T-helper 2 cell treated with Interferon-gamma antibody and Interleukin-4, amounts not matched to agents 5 μg/mL and 100 μg/mL, for 36 hours (primary cell): ENCODE data around the gene SLC6A7.

ENCODE experiments used
- DNase-seq: peaks from one replicate; pipeline ENCODE4 v3.0.0; 2021; ENCODE audit warnings: low spot score
- H3K27ac Mint-ChIP-seq: one replicate; pipeline ENCODE4 v1.8.0; 2021; ENCODE audit warnings: mild to moderate bottlenecking, mixed read lengths
- H3K27me3 Mint-ChIP-seq: one replicate; pipeline ENCODE4 v1.8.0; 2021; ENCODE audit warnings: low read depth, mixed read lengths
- H3K36me3 Mint-ChIP-seq: one replicate; pipeline ENCODE4 v1.8.0; 2021; ENCODE audit warnings: low read depth, mixed read lengths
- H3K4me1 Mint-ChIP-seq: one replicate; pipeline ENCODE4 v1.8.0; 2021; ENCODE audit warnings: low read depth, mixed read lengths
- H3K4me3 Mint-ChIP-seq: one replicate; pipeline ENCODE4 v1.8.0; 2022; ENCODE audit warnings: mild to moderate bottlenecking, moderate library complexity, mixed read lengths
- H3K9me3 Mint-ChIP-seq: one replicate; pipeline ENCODE4 v1.8.0; 2021; ENCODE audit warnings: mixed read lengths

SLC6A7 gene

GRCh38 chr5:150161242-150162141 lies 28.4 kb upstream of the SLC6A7 start:
- H3K27me3 Mint-ChIP-seq = peaks cover 32% of the 10 kb centered on the region

GRCh38 chr5:150162142-150162513 lies 27.7 kb upstream of the SLC6A7 start:
- Mint-ChIP-seq H3K4me3 (no peak overlapping the region), H3K27ac (no peak overlapping the region), H3K36me3 (no peaks in the 10 kb centered on the region), H3K27me3 (peaks cover 27% of the 10 kb centered on the region), H3K9me3 (no peaks in the 10 kb centered on the region), H3K4me1 (peaks cover 2% of the 10 kb centered on the region)
- DNase-seq = no peak

More at GRCh38 chr5:150161242-150162141, 28.4 kb upstream of the SLC6A7 start:
- Mint-ChIP-seq H3K36me3 (no peaks in the 10 kb centered on the region), H3K9me3 (no peaks in the 10 kb centered on the region), H3K4me1 (peaks cover 2% of the 10 kb centered on the region), H3K27ac (no peak overlapping the region), H3K4me3 (no peak overlapping the region)
- DNase-seq = peak; percentile 45

- Mint-ChIP-seq H3K27me3 (peaks cover 30% of the 10 kb centered on the region), H3K27ac (no peak overlapping the region), H3K4me1 (peaks cover 2% of the 10 kb centered on the region), H3K4me3 (no peak overlapping the region), H3K36me3 (no peaks in the 10 kb centered on the region), H3K9me3 (no peaks in the 10 kb centered on the region)
- DNase-seq = no peak
Measured at GRCh38 chr5:150163035-150163434, 26.8 kb upstream of the SLC6A7 start.

- H3K4me1 Mint-ChIP-seq = peaks cover 2% of the 10 kb centered on the region
- H3K27me3 Mint-ChIP-seq = peaks cover 35% of the 10 kb centered on the region
- DNase-seq = no peak
- H3K36me3 Mint-ChIP-seq = no peaks in the 10 kb centered on the region
- no peak overlapping the region for H3K4me3 Mint-ChIP-seq
- H3K9me3 Mint-ChIP-seq = no peaks in the 10 kb centered on the region
- H3K27ac Mint-ChIP-seq = no peak overlapping the region
Measured at GRCh38 chr5:150163547-150164059, 26.3 kb upstream of the SLC6A7 start.

GRCh38 chr5:150164211-150164980 lies 25.5 kb upstream of the SLC6A7 start:
- H3K4me1 Mint-ChIP-seq = peaks cover 2% of the 10 kb centered on the region
- no peak overlapping the region for H3K27ac Mint-ChIP-seq
- DNase-seq = no peak
- no peaks in the 10 kb centered on the region for H3K36me3 Mint-ChIP-seq
- H3K27me3 Mint-ChIP-seq = peaks cover 40% of the 10 kb centered on the region
- H3K9me3 Mint-ChIP-seq = no peaks in the 10 kb centered on the region
- no peak overlapping the region for H3K4me3 Mint-ChIP-seq

- Mint-ChIP-seq H3K4me1 (peaks cover 2% of the 10 kb centered on the region), H3K27me3 (peaks cover 49% of the 10 kb centered on the region), H3K4me3 (no peak overlapping the region), H3K36me3 (no peaks in the 10 kb centered on the region), H3K9me3 (no peaks in the 10 kb centered on the region), H3K27ac (no peak overlapping the region)
- DNase-seq = no peak
Measured at GRCh38 chr5:150166037-150166649, 23.7 kb upstream of the SLC6A7 start.

- H3K27ac Mint-ChIP-seq = no peak within 1 kb of the TSS
- no peak within 1 kb of the TSS for H3K4me3 Mint-ChIP-seq
- H3K4me1 Mint-ChIP-seq = no peaks in the 10 kb centered on the region
- no peaks in the 10 kb centered on the region for H3K36me3 Mint-ChIP-seq
- DNase-seq = no peak
- peaks cover 49% of the 10 kb centered on the region for H3K27me3 Mint-ChIP-seq
- no peaks in the 10 kb centered on the region for H3K9me3 Mint-ChIP-seq
Measured at GRCh38 chr5:150166650-150167511, 23.0 kb upstream of the SLC6A7 start, which contains the start of gene CDX1. Gene CDX1, plus strand, starts transcription at chr5:150166778. Its CDS starts 99 bp downstream, at chr5:150166877.

- no peaks in the 10 kb centered on the region for H3K4me1 Mint-ChIP-seq
- H3K4me3 Mint-ChIP-seq = no peak overlapping the region
- no peak for DNase-seq
- H3K27ac Mint-ChIP-seq = no peak overlapping the region
- H3K27me3 Mint-ChIP-seq = peaks cover 50% of the 10 kb centered on the region
- H3K9me3 Mint-ChIP-seq = no peaks in the 10 kb centered on the region
- no peaks in the 10 kb centered on the region for H3K36me3 Mint-ChIP-seq
Measured at GRCh38 chr5:150167512-150167850, 22.4 kb upstream of the SLC6A7 start.

- DNase-seq = no peak
- Mint-ChIP-seq H3K9me3 (no peaks in the 10 kb centered on the region), H3K36me3 (no peaks in the 10 kb centered on the region), H3K27ac (no peak overlapping the region), H3K4me3 (no peak overlapping the region), H3K27me3 (peaks cover 50% of the 10 kb centered on the region), H3K4me1 (no peaks in the 10 kb centered on the region)
Measured at GRCh38 chr5:150167908-150168307, 22.0 kb upstream of the SLC6A7 start.

- DNase-seq = no peak
- Mint-ChIP-seq H3K9me3 (no peaks in the 10 kb centered on the region), H3K4me1 (no peaks in the 10 kb centered on the region), H3K36me3 (no peaks in the 10 kb centered on the region), H3K27ac (no peak overlapping the region), H3K4me3 (no peak overlapping the region), H3K27me3 (peaks cover 52% of the 10 kb centered on the region)
Measured at GRCh38 chr5:150168864-150169263, 21.0 kb upstream of the SLC6A7 start.

- Mint-ChIP-seq H3K27me3 (peaks cover 30% of the 10 kb centered on the region), H3K4me1 (no peaks in the 10 kb centered on the region), H3K9me3 (no peaks in the 10 kb centered on the region), H3K36me3 (no peaks in the 10 kb centered on the region), H3K4me3 (no peak overlapping the region), H3K27ac (no peak overlapping the region)
- no peak for DNase-seq
Measured at GRCh38 chr5:150172145-150172544, 17.7 kb upstream of the SLC6A7 start.

- no peaks in the 10 kb centered on the region for H3K4me1 Mint-ChIP-seq
- peaks cover 27% of the 10 kb centered on the region for H3K27me3 Mint-ChIP-seq
- H3K36me3 Mint-ChIP-seq = no peaks in the 10 kb centered on the region
- H3K4me3 Mint-ChIP-seq = no peak overlapping the region
- H3K9me3 Mint-ChIP-seq = no peaks in the 10 kb centered on the region
- no peak for DNase-seq
- no peak overlapping the region for H3K27ac Mint-ChIP-seq
Measured at GRCh38 chr5:150172556-150172955, 17.3 kb upstream of the SLC6A7 start.

- no peak overlapping the region for H3K4me3 Mint-ChIP-seq
- no peaks in the 10 kb centered on the region for H3K36me3 Mint-ChIP-seq
- H3K27ac Mint-ChIP-seq = no peak overlapping the region
- H3K27me3 Mint-ChIP-seq = peaks cover 21% of the 10 kb centered on the region
- H3K9me3 Mint-ChIP-seq = no peaks in the 10 kb centered on the region
- H3K4me1 Mint-ChIP-seq = no peaks in the 10 kb centered on the region
- DNase-seq = no peak
Measured at GRCh38 chr5:150173161-150173560, 16.7 kb upstream of the SLC6A7 start.
